ENCODE measurements around the gene ACP4.
"Not testable (repeated sequence)": the region's sequence is repeated elsewhere in the genome, so short reads cannot be mapped to it uniquely, and the experiment has no call there.

ACP4 gene

DNA sequence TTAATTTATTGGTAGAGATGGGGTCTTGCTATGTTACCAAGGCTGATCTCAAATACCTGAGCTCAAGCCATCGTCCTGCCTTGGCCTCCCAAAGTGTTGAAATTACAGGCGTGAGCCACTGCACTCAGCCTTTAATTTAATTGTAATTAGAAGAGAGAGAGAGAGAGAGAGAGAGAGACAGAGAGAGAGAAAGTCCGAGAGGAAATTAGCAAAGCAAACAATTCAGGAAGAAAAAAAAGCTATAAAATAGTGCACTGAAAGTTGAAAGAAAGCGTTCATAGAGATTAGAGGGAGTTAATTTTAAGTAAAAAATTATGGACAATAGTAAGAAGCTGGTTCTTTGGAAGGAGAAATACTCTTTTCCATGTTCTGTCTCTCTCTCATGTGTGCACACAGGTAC lies 13.0 kb upstream of the ACP4 start:
- no peak for DNase-seq

DNA sequence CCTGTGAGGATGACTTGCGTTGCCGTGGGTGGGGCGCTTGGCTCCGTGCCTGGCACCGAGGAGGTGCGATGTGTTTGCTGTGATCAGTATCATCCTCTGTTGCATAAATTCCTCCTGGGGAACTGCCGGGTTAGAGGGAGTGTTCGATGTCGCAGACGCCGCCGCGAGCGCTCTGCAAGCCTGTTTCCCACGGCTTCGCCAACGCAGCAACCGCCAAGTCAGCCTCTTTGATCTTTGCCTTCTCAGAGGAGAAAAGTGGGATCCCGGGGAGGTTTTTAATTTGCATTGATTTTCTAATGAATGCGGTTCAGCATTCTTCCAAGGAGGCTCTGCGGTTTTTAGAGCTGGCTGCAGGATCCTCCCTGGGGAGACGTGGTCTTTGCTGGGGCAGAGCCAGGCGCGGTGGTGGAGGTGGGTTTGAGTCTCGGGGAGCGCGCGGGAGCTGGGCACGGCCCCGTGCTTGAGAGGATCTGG lies 12.3 kb upstream of the ACP4 start:
- DNase-seq = peak; percentile 60

- no peak for DNase-seq
Measured at GRCh38 chr19:50778906-50779430, 11.2 kb upstream of the ACP4 start.

- peak; percentile 18 for DNase-seq
Measured at GRCh38 chr19:50779504-50780457, 10.4 kb upstream of the ACP4 start.

DNA sequence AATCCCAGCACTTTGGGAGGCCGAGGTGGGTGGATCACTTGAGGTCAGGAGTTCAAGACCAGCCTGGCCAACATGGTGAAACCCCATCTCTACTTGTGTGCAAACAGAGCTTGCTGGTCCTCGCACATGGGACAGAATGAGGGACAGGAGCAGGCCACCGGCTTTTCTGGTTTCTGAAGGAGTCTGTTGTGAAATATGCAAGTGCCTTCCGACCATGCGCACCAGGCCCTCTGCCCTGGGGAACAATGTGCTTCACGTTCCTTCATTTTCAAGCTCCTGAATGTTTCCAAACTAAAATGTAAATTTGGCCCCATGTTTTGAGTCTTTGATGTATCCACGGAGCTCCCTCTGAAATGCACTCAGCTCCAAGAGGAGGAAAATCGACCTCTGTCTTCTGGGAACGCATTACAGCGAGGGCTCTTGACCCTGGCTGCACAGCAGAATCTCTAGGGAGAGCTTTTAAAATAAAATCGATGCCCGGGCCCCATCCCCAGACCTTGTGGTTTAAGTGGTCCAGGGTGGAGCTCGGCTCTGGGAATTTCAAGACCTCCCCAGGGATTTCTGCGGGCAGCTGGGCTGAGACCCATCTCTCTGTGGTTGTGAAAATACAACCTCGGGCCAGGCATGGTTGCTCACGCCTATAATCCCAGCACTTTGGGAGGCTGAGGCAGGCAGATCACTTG lies 9.3 kb upstream of the ACP4 start:
- DNase-seq = peak; percentile 21

- not testable (repeated sequence) for DNase-seq
Measured at GRCh38 chr19:50783848-50784152, 6.4 kb upstream of the ACP4 start.

- DNase-seq = no peak
Measured at GRCh38 chr19:50784710-50785109, 5.5 kb upstream of the ACP4 start.

- no peak for DNase-seq
Measured at GRCh38 chr19:50785329-50785728, 4.9 kb upstream of the ACP4 start.

- no peak for DNase-seq
Measured at GRCh38 chr19:50790922-50791467, 780 bp downstream of the ACP4 start.

GRCh38 chr19:50791594-50792271 lies 1.5 kb downstream of the ACP4 start:
- no peak for DNase-seq

DNA sequence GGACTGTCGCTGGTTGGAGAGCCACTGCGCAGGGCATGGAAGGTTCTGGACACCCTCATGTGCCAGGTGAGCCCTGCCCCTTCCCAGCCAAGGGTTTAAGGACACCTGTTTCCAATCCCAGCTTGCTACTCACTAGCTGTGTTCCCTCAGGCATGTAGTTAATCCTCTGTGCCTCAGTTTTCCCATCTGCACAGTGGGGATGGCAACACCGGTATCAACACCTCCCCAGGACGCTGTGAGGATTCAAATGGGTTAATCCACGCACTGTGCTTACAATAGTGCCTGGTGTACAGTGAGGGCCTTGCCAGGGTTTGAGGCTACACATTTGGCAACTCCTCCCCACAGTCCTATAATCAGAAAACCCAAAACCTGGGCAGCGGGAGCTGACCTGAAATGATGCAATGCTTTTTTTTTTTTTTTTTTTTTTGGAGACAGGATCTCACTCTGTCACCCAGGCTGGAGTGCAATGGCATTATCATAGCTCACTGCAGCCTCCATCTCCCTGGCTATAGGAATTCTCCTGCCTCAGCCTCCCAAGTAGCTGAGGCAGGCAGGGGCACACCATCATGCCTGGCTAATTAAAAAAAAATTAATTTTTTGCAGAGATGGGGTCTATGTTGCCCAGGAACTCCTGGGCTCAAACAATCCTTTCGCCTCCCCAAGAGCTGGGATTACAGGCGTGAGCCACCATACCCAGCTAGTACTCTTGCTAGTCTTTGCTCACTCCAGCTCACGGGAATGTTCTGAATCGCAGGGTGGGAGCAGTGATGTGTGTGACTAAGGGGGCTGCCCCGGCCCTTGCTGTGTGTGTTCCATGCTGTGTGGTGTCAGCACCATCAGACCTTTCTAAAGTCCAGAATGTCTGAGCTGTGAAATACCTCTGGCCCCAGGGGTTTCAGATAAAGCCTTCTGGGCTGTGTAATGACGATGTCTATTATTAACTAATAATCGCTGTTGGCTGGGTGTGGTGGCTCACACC lies 2.3 kb downstream of the ACP4 start:
- DNase-seq = no peak

DNA sequence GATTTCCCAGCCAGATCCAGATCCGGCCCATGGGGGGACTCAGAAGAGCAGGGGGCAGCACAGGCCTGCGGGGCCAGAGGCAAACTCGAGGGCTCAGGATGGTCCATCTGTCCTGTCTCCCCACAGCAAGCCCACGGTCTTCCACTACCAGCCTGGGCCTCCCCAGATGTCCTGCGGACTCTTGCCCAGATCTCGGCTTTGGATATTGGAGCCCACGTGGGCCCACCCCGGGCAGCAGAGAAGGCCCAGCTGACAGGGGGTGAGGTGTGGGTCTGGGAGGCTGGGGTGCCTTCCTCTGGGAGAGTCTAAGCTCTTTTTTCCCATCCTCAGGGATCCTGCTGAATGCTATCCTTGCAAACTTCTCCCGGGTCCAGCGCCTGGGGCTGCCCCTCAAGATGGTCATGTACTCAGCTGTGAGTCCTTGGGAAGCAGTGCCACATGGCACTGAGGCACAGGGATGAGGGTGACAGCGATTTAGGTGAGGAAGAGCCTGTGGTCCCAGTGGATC lies 3.4 kb downstream of the ACP4 start:
- DNase-seq = no peak

- peak; percentile 14 for DNase-seq
Measured at GRCh38 chr19:50794074-50794875, 4.1 kb downstream of the ACP4 start.

DNA sequence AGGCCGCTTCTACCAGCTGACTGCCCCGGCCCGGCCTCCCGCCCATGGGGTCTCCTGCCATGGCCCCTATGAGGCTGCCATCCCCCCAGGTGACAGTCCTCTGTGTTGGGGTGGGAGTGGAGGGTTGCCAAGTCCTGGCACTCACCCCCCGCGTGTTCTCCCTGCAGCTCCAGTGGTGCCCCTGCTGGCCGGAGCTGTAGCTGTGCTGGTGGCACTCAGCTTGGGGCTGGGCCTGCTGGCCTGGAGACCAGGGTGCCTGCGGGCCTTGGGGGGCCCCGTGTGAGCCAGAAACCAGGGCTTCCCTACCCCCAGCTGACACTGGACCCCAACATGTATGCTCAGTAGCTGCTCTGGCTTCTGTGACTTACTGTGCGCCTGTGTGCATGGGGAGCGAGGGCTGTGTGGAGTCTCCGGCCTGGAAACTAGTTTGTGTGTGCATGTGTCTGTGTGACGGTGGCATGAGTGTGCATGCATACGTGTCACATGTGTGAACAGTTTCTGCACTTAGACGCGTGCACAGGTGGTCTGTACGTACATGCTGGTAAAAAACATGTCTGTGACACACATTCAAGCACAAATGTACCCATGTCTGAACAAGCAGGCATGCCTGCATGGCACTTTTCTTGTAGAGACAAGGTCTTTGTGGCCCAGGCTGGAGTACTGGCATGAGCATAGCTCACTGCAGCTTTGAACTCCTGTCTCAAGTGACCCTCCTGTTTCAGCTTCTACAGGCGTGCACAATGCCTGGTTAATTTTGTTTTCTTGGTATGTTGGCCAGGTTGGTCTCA lies 4.9 kb downstream of the ACP4 start:
- DNase-seq = no peak

GRCh38 chr19:50795664-50796073 lies 5.5 kb downstream of the ACP4 start:
- DNase-seq = no peak

- DNase-seq = no peak
Measured at GRCh38 chr19:50796128-50796633, 6.0 kb downstream of the ACP4 start.

DNA sequence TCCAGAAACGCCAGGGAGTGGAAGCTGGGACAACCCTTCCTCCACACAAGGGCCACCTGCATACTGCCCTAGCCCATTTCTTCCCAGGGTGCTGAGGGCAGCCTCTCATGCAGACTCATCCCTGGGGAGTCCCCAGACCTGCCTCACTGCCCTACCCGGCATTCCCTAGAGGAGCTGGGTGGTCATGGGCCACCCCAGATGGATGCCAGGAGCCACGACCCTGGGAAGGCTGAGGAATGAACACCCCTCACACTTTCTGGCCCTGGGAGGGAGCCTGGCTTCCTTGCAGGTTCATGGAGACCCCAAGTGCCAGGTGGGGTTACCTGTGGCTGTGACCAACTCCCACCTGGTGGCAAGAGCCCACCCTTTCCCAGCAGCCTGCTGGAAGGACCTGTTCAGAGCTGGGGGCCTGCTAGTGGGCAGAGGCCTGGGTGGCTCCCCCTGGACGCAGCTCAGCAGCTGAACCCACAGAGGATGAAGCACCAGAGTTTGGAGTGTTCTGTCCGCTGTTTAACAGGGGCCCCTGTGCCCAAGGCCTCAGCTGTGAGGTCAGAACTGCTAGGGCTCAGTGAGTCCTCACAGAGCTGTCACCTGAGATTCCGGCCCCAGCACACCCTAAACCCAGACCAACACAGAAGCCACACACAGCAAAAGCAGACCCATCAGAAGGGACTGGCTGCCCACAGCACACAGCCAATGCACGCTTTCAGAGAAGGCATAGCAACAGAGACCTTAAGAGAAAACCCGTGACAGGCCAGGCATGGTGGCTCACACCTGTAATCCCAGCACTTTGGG lies 6.6 kb downstream of the ACP4 start:
- no peak for DNase-seq

- no peak for DNase-seq
Measured at GRCh38 chr19:50797429-50797780, 7.2 kb downstream of the ACP4 start.
